K562 (cell line): ENCODE results near the gene TARM1. TPM values are rescaled to one million over a fixed set of nuclear protein-coding genes. Genes with fewer than 3 reads are reported as not detected.

Source experiments
- ATAC-seq: fragments of 200-7000 bp; cut with Tn5 transposase; 3 replicates; pipeline ENCODE4 v1.9.1; 2020; ENCODE audit warnings: moderate library complexity
- BruUV-seq: library from RNA; stranded (reverse); fragments of 400-500 nt; replicated peaks from 2 replicates; lab custom pipeline; 2021; lab: Mats Ljungman, UMichigan
- CTCF ChIA-PET: fragments of 300-600 bp; formaldehyde crosslinking; extraction: SDS; loops from one replicate; lab custom pipeline; 2021; ENCODE audit warnings: low intra/inter-chr PET ratio; lab: Yijun Ruan, JAX
- POLR2A ChIA-PET: fragments of 300-600, 350-650 bp; sonication (Branson Sonifier 250); formaldehyde crosslinking; extraction: SDS; loops from one replicate; lab custom pipeline; 2021; ENCODE audit warnings: antibody characterized with exemption, inconsistent platforms; lab: Yijun Ruan, JAX
- DNase-seq, 4 experiments: peaks; one replicate each; pipeline versions ENCODE4 v3.0.0 to v3.0.0-alpha.2; 2011 to 2018; ENCODE audit warnings: low spot score in 3 of 4, mixed read lengths in 3 of 4; ENCODE audit errors: extremely low read depth in 1 of 4
- FAIRE-seq: peaks from 2 replicates; lab custom pipeline; 2011; peaks lifted over from hg19 to GRCh38; lab: Jason Lieb, UNC
- H2AFZ ChIP-seq: 2 replicates; pipeline ENCODE4 v1.6.0; 2011; ENCODE audit warnings: low read depth, low read length, control low read depth, inconsistent platforms
- H3K27ac ChIP-seq: fragments of 200-600 bp; 3 replicates; pipeline ENCODE4 v1.8.0; 2011; ENCODE audit warnings: low read depth, mild to moderate bottlenecking, control low read depth, inconsistent platforms, low read length, moderate library complexity, mixed read lengths; ENCODE audit errors: extremely low read depth
- H3K27me3 ChIP-seq, 2 experiments: fragments of 300-600 bp in 1 of 2; 2 replicates in 1 of 2; 3 replicates in 1 of 2; pipeline versions ENCODE4 v1.6.0 to v1.8.0; 2011; ENCODE audit warnings: inconsistent platforms in 2 of 2, low read length in 2 of 2, mild to moderate bottlenecking in 1 of 2, mixed read lengths in 1 of 2, moderate library complexity in 1 of 2; ENCODE audit not compliant: control insufficient read depth in 2 of 2, insufficient read depth in 2 of 2
- H3K36me3 ChIP-seq: fragments of 300-600 bp; 3 replicates; pipeline ENCODE4 v1.8.0; 2011; ENCODE audit warnings: mild to moderate bottlenecking, low read length, inconsistent platforms; ENCODE audit not compliant: control insufficient read depth, insufficient read depth
- H3K4me1 ChIP-seq, 2 experiments: fragments of 200-600 bp in 1 of 2; replicated peaks in 1 of 2; 2 replicates in 1 of 2; 3 replicates in 1 of 2; pipeline versions ENCODE4 v1.5.1 to v1.8.0; 2011; ENCODE audit warnings: inconsistent platforms in 2 of 2, low read length in 2 of 2, mild to moderate bottlenecking in 1 of 2, mixed read lengths in 1 of 2, moderate library complexity in 1 of 2; ENCODE audit not compliant: control insufficient read depth in 2 of 2, insufficient read depth in 2 of 2
- H3K4me2 ChIP-seq: 2 replicates; pipeline ENCODE4 v1.6.1; 2011; ENCODE audit warnings: low read length, control low read depth, inconsistent platforms, mixed read lengths; ENCODE audit not compliant: insufficient read depth
- H3K4me3 ChIP-seq: fragments of 200-600 bp; sonication (generic), shearing (Covaris generic); 2 replicates; pipeline ENCODE4 v1.5.1; 2016; ENCODE audit warnings: control low read depth, inconsistent platforms
- H3K79me2 ChIP-seq: fragments of 200-600 bp; 3 replicates; pipeline ENCODE4 v1.8.0; 2011; ENCODE audit warnings: low read length, inconsistent platforms; ENCODE audit not compliant: control insufficient read depth, insufficient read depth
- H3K9ac ChIP-seq, 2 experiments: 2 replicates each; pipeline versions ENCODE4 v1.6.0 to v1.6.1; 2011; ENCODE audit warnings: low read depth in 2 of 2, low read length in 2 of 2, control low read depth in 1 of 2, inconsistent platforms in 1 of 2, mild to moderate bottlenecking in 1 of 2, mixed read lengths in 1 of 2; ENCODE audit not compliant: insufficient read depth in 1 of 2
- H3K9me1 ChIP-seq: one replicate; pipeline ENCODE4 v1.6.0; 2011; ENCODE audit warnings: inconsistent platforms, mild to moderate bottlenecking, low read length, moderate library complexity; ENCODE audit not compliant: control insufficient read depth, insufficient read depth
- H3K9me3 ChIP-seq: replicated peaks from 2 replicates; pipeline ENCODE4 v1.5.1; 2011; ENCODE audit warnings: low read depth, low read length, inconsistent platforms; ENCODE audit not compliant: control insufficient read depth, insufficient read depth
- H4K20me1 ChIP-seq: replicated peaks from 2 replicates; pipeline ENCODE4 v1.6.1; 2011; ENCODE audit warnings: low read length, inconsistent platforms, mixed read lengths; ENCODE audit not compliant: control insufficient read depth, insufficient read depth
- CAMTA2 ChIP-seq: fragments of 250-450 bp; sonication (Bioruptor Pico); conservative IDR thresholded peaks from 2 replicates; pipeline ENCODE4 v1.5.1; 2022
- EP300 ChIP-seq: IDR thresholded peaks from 2 replicates; pipeline ENCODE4 v1.6.1; 2012; ENCODE audit warnings: low read length, improper control_type of control experiment
- GATAD2A ChIP-seq: fragments of 450-650 bp; IDR thresholded peaks from 2 replicates; pipeline ENCODE4 v1.6.1; 2017
- KAT7 ChIP-seq: sonication (generic); formaldehyde crosslinking; IDR thresholded peaks from 2 replicates; pipeline ENCODE4 v1.8.0; 2022; ENCODE audit warnings: missing genetic modification reagents, mild to moderate bottlenecking, borderline replicate concordance
- MLX ChIP-seq, 2 experiments: fragments of 450-650 bp in 1 of 2; sonication (generic) in 1 of 2; formaldehyde crosslinking; conservative IDR thresholded peaks; 2 replicates each; pipeline versions ENCODE4 v1.4.0 to v1.8.1; 2020 to 2022; ENCODE audit warnings: mild to moderate bottlenecking in 1 of 2, missing genetic modification reagents in 1 of 2
- RCOR1 ChIP-seq, 2 experiments: IDR thresholded peaks; 2 replicates each; pipeline ENCODE4 v1.6.1; 2012; ENCODE audit warnings: low read depth in 2 of 2, low read length in 2 of 2, borderline replicate concordance in 1 of 2, improper control_type of control experiment in 1 of 2
- SPI1 ChIP-seq: IDR thresholded peaks from 2 replicates; pipeline ENCODE4 v1.6.1; 2011; ENCODE audit warnings: low read depth, low read length, control low read depth, borderline replicate concordance
- ZNF316 ChIP-seq: fragments of 450-650 bp; IDR thresholded peaks from 2 replicates; pipeline ENCODE4 v1.6.1; 2016
- ZNF584 ChIP-seq: fragments of 200-800 bp; sonication (Bioruptor generic); IDR thresholded peaks from 2 replicates; pipeline ENCODE4 v1.6.1; 2016; ENCODE audit warnings: low read depth, mild to moderate bottlenecking, missing genetic modification characterization, missing compliant biosample characterization
- WGBS: fragments of 100-300 bp; shearing (Covaris generic); methylation state at CpG from one replicate; pipeline ENCODE4 v1.1.6; 2016; ENCODE audit warnings: low coverage, mixed read lengths; ENCODE audit not compliant: insufficient coverage; ENCODE audit errors: missing lambda C conversion rate; 5-methylcytosine and 5-hydroxymethylcytosine counted together
- in situ Hi-C: fragments of 300-500 bp; cut with MboI; formaldehyde crosslinking; loops from 4 replicates; pipeline ENCODE4 v1.15.0; 2018; ENCODE audit warnings: inconsistent platforms, mixed read lengths
- intact Hi-C: fragments of 100-400 bp; cut with micrococcal nuclease; formaldehyde crosslinking; loops from 2 replicates; pipeline ENCODE4 v1.14.2; 2022
- polyA plus RNA-seq, 8 experiments: library from polyadenylated mRNA; depleted of rRNA in 4 of 8; stranded (reverse) in 5 of 8; unstranded in 3 of 8; fragments of >200 nt; fragmentation: Nextera tagmentation in 2 of 8; fragmentation: Illumina TruSeq in 1 of 8; extraction: Ambion mirVana in 2 of 8; extraction: Trizol in 1 of 8; gene quantifications; 2 replicates each; pipeline versions ENCODE4 v1.2.1 to v1.2.3, GENCODE V29; 2011 to 2014; ENCODE audit warnings: inconsistent platforms in 1 of 8, missing spikeins in 1 of 8
- total RNA-seq, 7 experiments: library from RNA; depleted of rRNA in 6 of 7; stranded (reverse); fragments of >200 nt in 6 of 7; fragmentation: Illumina TruSeq in 2 of 7; extraction: Trizol in 2 of 7; gene quantifications; 2 replicates each; pipeline versions ENCODE4 v1.2.1 to v1.2.3, GENCODE V29; 2011 to 2021; ENCODE audit warnings: low replicate concordance in 1 of 7
- TF ChIP-seq, protein P1 (sequence below): fragments of 450-650 bp; IDR thresholded peaks from 2 replicates; pipeline ENCODE4 v1.6.1; 2016; ENCODE audit warnings: borderline replicate concordance
- TF ChIP-seq, protein P2 (sequence below), 2 experiments: fragments of 450-650 bp in 1 of 2; IDR thresholded peaks; 2 replicates each; pipeline ENCODE4 v1.6.1; 2011 to 2017; ENCODE audit warnings: low read depth in 2 of 2, antibody characterized with exemption in 1 of 2, borderline replicate concordance in 1 of 2, low read length in 1 of 2, mild to moderate bottlenecking in 1 of 2, mixed read lengths in 1 of 2; ENCODE audit not compliant: control insufficient read depth in 1 of 2
- TF ChIP-seq, protein P3 (sequence below): fragments of 450-650 bp; formaldehyde crosslinking; IDR thresholded peaks from 2 replicates; pipeline ENCODE4 v1.4.0; 2020; ENCODE audit warnings: mild to moderate bottlenecking, moderate library complexity
- TF ChIP-seq, protein P4 (sequence below): fragments of 450-650 bp; conservative IDR thresholded peaks from 2 replicates; pipeline ENCODE4 v1.6.1; 2016; ENCODE audit warnings: missing genetic modification characterization, low read depth, mild to moderate bottlenecking, missing compliant biosample characterization, moderate library complexity

The TARM1 gene
- total and polyA plus RNA-seq, 9 of the 15 experiments (the other 6 are each of a cell fraction or from before 2014, with no cell fraction given) = not detected

DNA sequence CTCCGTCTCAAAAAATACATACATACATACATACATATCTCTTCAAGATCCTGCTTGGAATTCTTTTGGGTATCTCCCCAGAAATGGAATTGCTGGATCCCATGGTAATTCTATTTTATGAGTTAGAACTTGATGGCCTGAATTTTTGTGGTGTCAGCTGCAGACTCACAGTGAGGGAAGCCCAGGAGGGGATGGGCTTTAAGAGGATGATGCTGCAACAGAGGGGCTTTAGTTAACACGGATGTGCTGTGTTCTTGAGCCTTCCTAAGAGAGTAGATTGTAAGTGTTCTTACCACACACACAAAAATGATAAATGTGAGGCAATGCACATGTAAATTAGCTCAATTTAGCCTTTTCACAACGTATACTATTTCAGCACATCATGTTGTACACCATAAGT is 58.0 kb downstream of the TARM1 start:
- BruUV-seq = no TSS peak
- Histone ChIP-seq H3K9ac (no peak overlapping the region), H2AFZ (no peak overlapping the region), H3K27ac (no peak overlapping the region), H3K4me3 (no peak overlapping the region), H4K20me1 (no peaks in the 10 kb centered on the region), H3K4me1 (peaks cover 6 to 12% of the 10 kb centered on the region in 2 experiments; a peak in 3 of 5 replicates), H3K27me3 (peaks cover 0 to 6% of the 10 kb centered on the region in 2 experiments; a peak in 1 of 5 replicates), H3K4me2 (no peak overlapping the region), H3K79me2 (no peaks in the 10 kb centered on the region), H3K9me1 (no peaks in the 10 kb centered on the region), H3K9me3 (no peaks in the 10 kb centered on the region), H3K36me3 (no peaks in the 10 kb centered on the region)
- FAIRE-seq = no peak
- WGBS = 0% methylated on average over 3 of the region's 3 CpGs
- POLR2A ChIA-PET = interaction anchor here (0.5 kb wide), 1 partner anchor 234 kb away, joined by 6 read pairs; no protein-coding TSS in a partner anchor
- no peak for DNase-seq
- CTCF ChIA-PET = interaction anchor here (0.6 to 1.9 kb wide), 4 partner anchors 170 to 230 kb away, joined by 3 to 23 read pairs (median 3); no protein-coding TSS in a partner anchor
- intact Hi-C loops (loop anchor here (5.0 kb wide), 1 partner anchor 116 kb away; the partner anchor contains the start of gene CACNG7), in situ Hi-C loops (loop anchor here (5.0 kb wide), 1 partner anchor 181 kb away; no protein-coding TSS in a partner anchor)
- ATAC-seq = no peak
- no peak for TF ChIP-seq ZNF584 (CRISPR knock-in tag)
- TF ChIP-seq, protein P1, sequence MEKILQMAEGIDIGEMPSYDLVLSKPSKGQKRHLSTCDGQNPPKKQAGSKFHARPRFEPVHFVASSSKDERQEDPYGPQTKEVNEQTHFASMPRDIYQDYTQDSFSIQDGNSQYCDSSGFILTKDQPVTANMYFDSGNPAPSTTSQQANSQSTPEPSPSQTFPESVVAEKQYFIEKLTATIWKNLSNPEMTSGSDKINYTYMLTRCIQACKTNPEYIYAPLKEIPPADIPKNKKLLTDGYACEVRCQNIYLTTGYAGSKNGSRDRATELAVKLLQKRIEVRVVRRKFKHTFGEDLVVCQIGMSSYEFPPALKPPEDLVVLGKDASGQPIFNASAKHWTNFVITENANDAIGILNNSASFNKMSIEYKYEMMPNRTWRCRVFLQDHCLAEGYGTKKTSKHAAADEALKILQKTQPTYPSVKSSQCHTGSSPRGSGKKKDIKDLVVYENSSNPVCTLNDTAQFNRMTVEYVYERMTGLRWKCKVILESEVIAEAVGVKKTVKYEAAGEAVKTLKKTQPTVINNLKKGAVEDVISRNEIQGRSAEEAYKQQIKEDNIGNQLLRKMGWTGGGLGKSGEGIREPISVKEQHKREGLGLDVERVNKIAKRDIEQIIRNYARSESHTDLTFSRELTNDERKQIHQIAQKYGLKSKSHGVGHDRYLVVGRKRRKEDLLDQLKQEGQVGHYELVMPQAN = no peak
- TF ChIP-seq EP300 = no peak
- no peak for TF ChIP-seq CAMTA2 (CRISPR knock-in tag)
- TF ChIP-seq, protein P2, sequence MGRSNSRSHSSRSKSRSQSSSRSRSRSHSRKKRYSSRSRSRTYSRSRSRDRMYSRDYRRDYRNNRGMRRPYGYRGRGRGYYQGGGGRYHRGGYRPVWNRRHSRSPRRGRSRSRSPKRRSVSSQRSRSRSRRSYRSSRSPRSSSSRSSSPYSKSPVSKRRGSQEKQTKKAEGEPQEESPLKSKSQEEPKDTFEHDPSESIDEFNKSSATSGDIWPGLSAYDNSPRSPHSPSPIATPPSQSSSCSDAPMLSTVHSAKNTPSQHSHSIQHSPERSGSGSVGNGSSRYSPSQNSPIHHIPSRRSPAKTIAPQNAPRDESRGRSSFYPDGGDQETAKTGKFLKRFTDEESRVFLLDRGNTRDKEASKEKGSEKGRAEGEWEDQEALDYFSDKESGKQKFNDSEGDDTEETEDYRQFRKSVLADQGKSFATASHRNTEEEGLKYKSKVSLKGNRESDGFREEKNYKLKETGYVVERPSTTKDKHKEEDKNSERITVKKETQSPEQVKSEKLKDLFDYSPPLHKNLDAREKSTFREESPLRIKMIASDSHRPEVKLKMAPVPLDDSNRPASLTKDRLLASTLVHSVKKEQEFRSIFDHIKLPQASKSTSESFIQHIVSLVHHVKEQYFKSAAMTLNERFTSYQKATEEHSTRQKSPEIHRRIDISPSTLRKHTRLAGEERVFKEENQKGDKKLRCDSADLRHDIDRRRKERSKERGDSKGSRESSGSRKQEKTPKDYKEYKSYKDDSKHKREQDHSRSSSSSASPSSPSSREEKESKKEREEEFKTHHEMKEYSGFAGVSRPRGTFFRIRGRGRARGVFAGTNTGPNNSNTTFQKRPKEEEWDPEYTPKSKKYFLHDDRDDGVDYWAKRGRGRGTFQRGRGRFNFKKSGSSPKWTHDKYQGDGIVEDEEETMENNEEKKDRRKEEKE (IDR thresholded peaks at IDR 0.05; ENCODE audit: borderline replicate concordance in 1 of 2, control insufficient read depth in 1 of 2, low read depth in 2 of 2, low read length in 1 of 2) = no peak
- no peak for TF ChIP-seq MLX (CRISPR knock-in tag; conservative IDR thresholded peaks at IDR 0.05)
- TF ChIP-seq RCOR1 (IDR thresholded peaks at IDR 0.05; ENCODE audit: borderline replicate concordance in 1 of 2, low read depth in 2 of 2, low read length in 2 of 2) = no peak
- no peak for TF ChIP-seq GATAD2A
- no peak for TF ChIP-seq ZNF316
- TF ChIP-seq, protein P3, sequence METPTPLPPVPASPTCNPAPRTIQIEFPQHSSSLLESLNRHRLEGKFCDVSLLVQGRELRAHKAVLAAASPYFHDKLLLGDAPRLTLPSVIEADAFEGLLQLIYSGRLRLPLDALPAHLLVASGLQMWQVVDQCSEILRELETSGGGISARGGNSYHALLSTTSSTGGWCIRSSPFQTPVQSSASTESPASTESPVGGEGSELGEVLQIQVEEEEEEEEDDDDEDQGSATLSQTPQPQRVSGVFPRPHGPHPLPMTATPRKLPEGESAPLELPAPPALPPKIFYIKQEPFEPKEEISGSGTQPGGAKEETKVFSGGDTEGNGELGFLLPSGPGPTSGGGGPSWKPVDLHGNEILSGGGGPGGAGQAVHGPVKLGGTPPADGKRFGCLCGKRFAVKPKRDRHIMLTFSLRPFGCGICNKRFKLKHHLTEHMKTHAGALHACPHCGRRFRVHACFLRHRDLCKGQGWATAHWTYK (CRISPR knock-in tag) = no peak
- TF ChIP-seq KAT7 = no peak
- TF ChIP-seq, protein P4, sequence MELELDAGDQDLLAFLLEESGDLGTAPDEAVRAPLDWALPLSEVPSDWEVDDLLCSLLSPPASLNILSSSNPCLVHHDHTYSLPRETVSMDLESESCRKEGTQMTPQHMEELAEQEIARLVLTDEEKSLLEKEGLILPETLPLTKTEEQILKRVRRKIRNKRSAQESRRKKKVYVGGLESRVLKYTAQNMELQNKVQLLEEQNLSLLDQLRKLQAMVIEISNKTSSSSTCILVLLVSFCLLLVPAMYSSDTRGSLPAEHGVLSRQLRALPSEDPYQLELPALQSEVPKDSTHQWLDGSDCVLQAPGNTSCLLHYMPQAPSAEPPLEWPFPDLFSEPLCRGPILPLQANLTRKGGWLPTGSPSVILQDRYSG = no peak
- no peak for TF ChIP-seq SPI1
